Brain microvascular endothelial cell (primary cell): ENCODE results near the gene MARVELD3.

Experiments used
- DNase-seq: peaks from one replicate; pipeline ENCODE4 v3.0.0-alpha.2; 2020
- H3K27ac ChIP-seq: fragments of 250-450 bp; sonication (Bioruptor Pico); 2 replicates; pipeline ENCODE4 v1.5.1; 2020; ENCODE audit warnings: mild to moderate bottlenecking, moderate library complexity
- H3K27me3 ChIP-seq: fragments of 250-450 bp; sonication (Bioruptor Pico); replicated peaks from 2 replicates; pipeline ENCODE4 v1.5.1; 2020; ENCODE audit warnings: mild to moderate bottlenecking
- H3K36me3 ChIP-seq: fragments of 250-450 bp; sonication (Bioruptor Pico); replicated peaks from 2 replicates; pipeline ENCODE4 v1.5.1; 2020; ENCODE audit warnings: mild to moderate bottlenecking
- H3K4me3 ChIP-seq: 2 replicates; pipeline ENCODE4 v1.5.1; 2011; ENCODE audit warnings: low read depth, mild to moderate bottlenecking, control low read depth, low read length, moderate library complexity
- in situ Hi-C: cut with HindIII; loops from 2 replicates; pipeline ENCODE4 v1.10.0; 2017; ENCODE audit warnings: low sequenced_read_pairs, low pct_ligation_motif_present
- TF ChIP-seq, protein P1 (sequence below): IDR thresholded peaks from 2 replicates; pipeline ENCODE4 v1.5.1; 2011; ENCODE audit warnings: low read depth, mild to moderate bottlenecking, moderate library complexity, low read length, control low read depth, inconsistent platforms; ENCODE audit errors: missing control alignments

MARVELD3 gene

DNA sequence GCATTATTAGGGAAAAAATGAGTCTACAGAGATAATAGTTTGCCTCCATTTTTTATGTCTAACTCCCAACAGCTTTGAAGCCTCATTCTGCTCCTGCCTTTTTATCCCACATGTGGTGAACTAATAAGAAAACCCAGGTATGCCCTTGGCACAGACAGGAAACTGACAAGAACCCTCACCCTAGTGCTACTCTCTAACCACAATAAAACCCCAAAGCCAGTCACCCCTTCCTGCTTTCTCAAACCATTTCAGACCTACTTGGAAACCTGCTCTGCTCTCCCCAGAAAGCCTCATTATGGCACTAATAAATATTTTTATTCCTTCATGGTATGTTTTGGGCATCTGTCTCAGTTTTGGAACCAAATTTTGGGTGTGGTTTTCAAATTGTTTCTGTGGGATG is 3.9 kb upstream of the MARVELD3 start:
- Histone ChIP-seq H3K27ac (no peak overlapping the region), H3K27me3 (peaks cover 16% of the 10 kb centered on the region), H3K4me3 (no peak overlapping the region), H3K36me3 (no peaks in the 10 kb centered on the region)
- in situ Hi-C loops: no loop called here
- no peak for DNase-seq
- TF ChIP-seq, protein P1, sequence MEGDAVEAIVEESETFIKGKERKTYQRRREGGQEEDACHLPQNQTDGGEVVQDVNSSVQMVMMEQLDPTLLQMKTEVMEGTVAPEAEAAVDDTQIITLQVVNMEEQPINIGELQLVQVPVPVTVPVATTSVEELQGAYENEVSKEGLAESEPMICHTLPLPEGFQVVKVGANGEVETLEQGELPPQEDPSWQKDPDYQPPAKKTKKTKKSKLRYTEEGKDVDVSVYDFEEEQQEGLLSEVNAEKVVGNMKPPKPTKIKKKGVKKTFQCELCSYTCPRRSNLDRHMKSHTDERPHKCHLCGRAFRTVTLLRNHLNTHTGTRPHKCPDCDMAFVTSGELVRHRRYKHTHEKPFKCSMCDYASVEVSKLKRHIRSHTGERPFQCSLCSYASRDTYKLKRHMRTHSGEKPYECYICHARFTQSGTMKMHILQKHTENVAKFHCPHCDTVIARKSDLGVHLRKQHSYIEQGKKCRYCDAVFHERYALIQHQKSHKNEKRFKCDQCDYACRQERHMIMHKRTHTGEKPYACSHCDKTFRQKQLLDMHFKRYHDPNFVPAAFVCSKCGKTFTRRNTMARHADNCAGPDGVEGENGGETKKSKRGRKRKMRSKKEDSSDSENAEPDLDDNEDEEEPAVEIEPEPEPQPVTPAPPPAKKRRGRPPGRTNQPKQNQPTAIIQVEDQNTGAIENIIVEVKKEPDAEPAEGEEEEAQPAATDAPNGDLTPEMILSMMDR: no peak

DNA sequence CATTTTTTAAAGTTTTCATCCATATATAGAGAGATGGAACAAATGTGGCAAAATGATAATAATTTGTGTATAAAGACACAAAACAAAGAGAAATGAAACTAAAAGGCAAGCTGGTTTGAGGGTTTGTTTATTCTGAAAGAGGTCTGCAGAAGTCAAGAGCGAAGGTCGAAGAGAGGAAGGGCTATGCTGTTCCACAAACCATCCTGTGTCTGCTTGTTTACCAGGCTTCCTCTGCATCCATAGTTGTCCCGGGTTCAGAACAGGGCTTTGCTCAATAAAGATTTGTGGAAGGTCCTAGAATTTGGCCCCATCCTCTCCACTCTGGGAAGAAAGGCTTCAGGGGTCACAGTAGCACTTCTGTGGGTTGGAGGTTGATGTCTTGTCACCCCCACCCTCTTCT is 2.4 kb upstream of the MARVELD3 start:
- Histone ChIP-seq H3K4me3 (no peak overlapping the region), H3K27ac (no peak overlapping the region), H3K36me3 (no peaks in the 10 kb centered on the region), H3K27me3 (peaks cover 17% of the 10 kb centered on the region)
- DNase-seq: no peak
- TF ChIP-seq, protein P1: no peak
- in situ Hi-C loops: no loop called here

DNA sequence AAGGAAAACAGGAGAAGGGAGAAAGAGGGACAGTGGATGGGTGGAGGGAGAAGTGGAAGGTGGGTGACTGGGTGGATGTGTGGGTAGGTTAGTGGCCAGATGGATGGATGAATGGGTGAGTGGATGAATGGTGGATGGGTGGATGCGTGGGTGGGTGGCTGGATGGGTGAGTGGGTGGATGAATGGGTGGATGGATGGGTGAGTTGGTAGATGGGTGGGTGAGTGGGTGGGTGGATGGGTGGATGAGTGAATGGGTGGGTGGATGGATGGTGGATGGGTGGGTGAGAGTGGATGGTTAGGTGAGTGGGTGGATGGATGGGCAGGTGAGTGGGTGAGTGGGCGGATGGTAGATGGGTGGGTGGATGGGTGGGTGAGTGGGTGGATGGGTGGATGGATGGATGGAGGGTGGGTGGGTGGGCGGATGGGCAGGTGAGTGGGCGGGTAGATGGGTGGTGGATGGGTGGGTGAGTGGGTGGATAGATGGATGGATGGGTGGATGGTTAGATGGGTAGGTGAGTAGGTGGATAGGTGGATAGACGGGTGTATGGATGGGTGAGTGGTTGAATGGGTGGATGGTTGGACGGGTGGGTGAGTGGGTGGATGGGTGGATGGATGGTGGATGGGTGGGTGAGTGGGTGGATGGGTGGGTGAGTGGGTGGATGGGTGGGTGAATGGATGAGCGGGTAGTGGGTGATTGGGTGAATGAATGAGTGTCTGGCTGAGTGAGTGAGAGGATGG is 702 bp upstream of the MARVELD3 start:
- peaks cover 17% of the 10 kb centered on the region for H3K27me3 ChIP-seq
- TF ChIP-seq, protein P1: no peak
- H3K4me3 ChIP-seq: no peak overlapping the region
- no peak overlapping the region for H3K27ac ChIP-seq
- in situ Hi-C loops: no loop called here
- no peak for DNase-seq
- H3K36me3 ChIP-seq: no peaks in the 10 kb centered on the region

- Histone ChIP-seq H3K27me3 (peaks cover 17% of the 10 kb centered on the region), H3K4me3 (no peak overlapping the region), H3K36me3 (no peaks in the 10 kb centered on the region), H3K27ac (no peak overlapping the region)
- in situ Hi-C loops: no loop called here
- TF ChIP-seq, protein P1: no peak
- no peak for DNase-seq
Measured at GRCh38 chr16:71626858-71627213, 852 bp downstream of the MARVELD3 start.

DNA sequence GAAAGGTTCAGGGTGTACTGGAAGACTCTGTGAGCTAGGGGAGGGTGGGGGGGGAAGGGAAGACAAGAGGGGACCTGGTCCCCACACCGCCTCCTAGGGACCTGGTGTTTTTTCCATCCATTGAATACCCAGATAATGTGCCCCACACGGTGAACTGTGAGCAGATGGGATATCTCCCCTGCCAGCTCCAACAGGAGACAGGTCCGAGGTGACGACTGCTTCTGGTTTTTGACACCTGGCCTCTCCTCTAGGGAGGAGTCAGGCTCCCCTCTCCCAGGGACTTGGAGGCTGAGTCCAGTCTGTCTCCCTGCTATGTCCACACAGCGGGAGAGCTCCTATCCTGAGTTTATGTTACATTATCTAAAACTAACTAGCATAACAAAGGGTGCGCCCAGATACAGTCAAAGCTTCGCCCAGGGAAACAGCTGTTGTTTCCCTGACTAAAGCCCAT is 1.8 kb downstream of the MARVELD3 start:
- no peak for DNase-seq
- Histone ChIP-seq H3K27ac (no peak overlapping the region), H3K36me3 (no peaks in the 10 kb centered on the region), H3K4me3 (no peak overlapping the region), H3K27me3 (peaks cover 17% of the 10 kb centered on the region)
- TF ChIP-seq, protein P1: no peak
- in situ Hi-C loops: no loop called here

GRCh38 chr16:71628810-71629209 is 2.8 kb downstream of the MARVELD3 start:
- in situ Hi-C loops: no loop called here
- TF ChIP-seq, protein P1: no peak

More at GRCh38 chr16:71628810-71629209, 2.8 kb downstream of the MARVELD3 start:
- Histone ChIP-seq H3K36me3 (no peaks in the 10 kb centered on the region), H3K27me3 (peaks cover 17% of the 10 kb centered on the region), H3K4me3 (no peak overlapping the region), H3K27ac (no peak overlapping the region)
- peak; percentile 34 for DNase-seq
